HL-60/S4 treated with retinoic acid at 250 ng/mL for 4 days and 3 days (cell line): ENCODE data around the gene MEOX1.

Experiments used
- in situ Hi-C: fragments of 300-500 bp; cut with MboI; formaldehyde crosslinking; loops from 2 replicates; pipeline ENCODE4 v1.7.0; 2022; ENCODE audit warnings: low sequenced_read_pairs

The MEOX1 gene

GRCh38 chr17:43659823-43660617, 1.7 kb downstream of the MEOX1 start:
- in situ Hi-C loops, result no loop called here

- in situ Hi-C loops, result no loop called here
Observed at GRCh38 chr17:43658900-43659299, 2.8 kb downstream of the MEOX1 start.

- in situ Hi-C loops, result no loop called here
Observed at GRCh38 chr17:43655693-43656255, 5.9 kb downstream of the MEOX1 start.

GRCh38 chr17:43652124-43652480, 9.6 kb downstream of the MEOX1 start:
- in situ Hi-C loops, result no loop called here

GRCh38 chr17:43650471-43650870, 11.3 kb downstream of the MEOX1 start:
- in situ Hi-C loops, result no loop called here

- in situ Hi-C loops, result no loop called here
Observed at GRCh38 chr17:43648916-43649315, 12.8 kb downstream of the MEOX1 start.

GRCh38 chr17:43645765-43646481, 15.8 kb downstream of the MEOX1 start:
- in situ Hi-C loops, result no loop called here

GRCh38 chr17:43645450-43645764, 16.3 kb downstream of the MEOX1 start:
- in situ Hi-C loops, result no loop called here

GRCh38 chr17:43644081-43644480, 17.6 kb downstream of the MEOX1 start:
- in situ Hi-C loops, result no loop called here

GRCh38 chr17:43641416-43641815, 20.3 kb downstream of the MEOX1 start:
- in situ Hi-C loops, result no loop called here

- in situ Hi-C loops, result no loop called here
Observed at GRCh38 chr17:43640491-43641252, 21.1 kb downstream of the MEOX1 start.

- in situ Hi-C loops, result no loop called here
Observed at GRCh38 chr17:43637563-43638323, 24.0 kb downstream of the MEOX1 start.

GRCh38 chr17:43636426-43636825, 25.3 kb downstream of the MEOX1 start:
- in situ Hi-C loops, result no loop called here

- in situ Hi-C loops, result no loop called here
Observed at GRCh38 chr17:43634591-43635125, 27.1 kb downstream of the MEOX1 start.

- in situ Hi-C loops, result no loop called here
Observed at GRCh38 chr17:43632221-43632620, 29.5 kb downstream of the MEOX1 start.

- in situ Hi-C loops, result no loop called here
Observed at GRCh38 chr17:43631429-43631828, 30.3 kb downstream of the MEOX1 start.

- in situ Hi-C loops, result no loop called here
Observed at GRCh38 chr17:43628089-43628650, 33.6 kb downstream of the MEOX1 start.

GRCh38 chr17:43627653-43628052, 34.1 kb downstream of the MEOX1 start:
- in situ Hi-C loops, result no loop called here

GRCh38 chr17:43626023-43626422, 35.7 kb downstream of the MEOX1 start:
- in situ Hi-C loops, result no loop called here

GRCh38 chr17:43625606-43626005, 36.1 kb downstream of the MEOX1 start:
- in situ Hi-C loops, result no loop called here
